Chondrocyte (in vitro differentiated cells): Measurements from ENCODE around the gene TMEM267. TPM values are rescaled to one million over a fixed set of nuclear protein-coding genes. Genes with fewer than 3 reads are reported as not detected.

Experiments
- DNase-seq: peaks from one replicate; pipeline ENCODE4 v3.0.0; 2021; ENCODE audit warnings: mixed read lengths, low spot score
- H3K27ac Mint-ChIP-seq: one replicate; pipeline ENCODE4 v1.8.0; 2021; ENCODE audit warnings: mild to moderate bottlenecking, moderate library complexity, mixed read lengths; ENCODE audit not compliant: unreplicated experiment
- H3K27me3 Mint-ChIP-seq: 2 replicates; pipeline ENCODE4 v1.8.0; 2021; ENCODE audit warnings: low read depth, mixed read lengths
- H3K36me3 Mint-ChIP-seq: 2 replicates; pipeline ENCODE4 v1.8.0; 2021; ENCODE audit warnings: low read depth, mixed read lengths
- H3K4me1 Mint-ChIP-seq: 2 replicates; pipeline ENCODE4 v1.8.0; 2021; ENCODE audit warnings: low read depth, mild to moderate bottlenecking, mixed read lengths
- H3K4me3 Mint-ChIP-seq: one replicate; pipeline ENCODE4 v1.8.0; 2021; ENCODE audit warnings: mild to moderate bottlenecking, moderate library complexity, mixed read lengths; ENCODE audit not compliant: unreplicated experiment
- H3K9me3 Mint-ChIP-seq: 2 replicates; pipeline ENCODE4 v1.8.0; 2021; ENCODE audit warnings: low read depth, mixed read lengths
- CTCF ChIP-seq: fragments of 200-600 bp; sonication (generic); IDR thresholded peaks from 2 replicates; pipeline ENCODE4 v1.5.0; 2021; ENCODE audit warnings: antibody characterized with exemption, mild to moderate bottlenecking, moderate library complexity
- long read RNA-seq: library from polyadenylated mRNA; stranded (forward); transcript quantifications from one replicate; pipeline ENCODE4 v2.0.0, GENCODE V29; 2021
- total RNA-seq: library from RNA; stranded (reverse); gene quantifications from 3 replicates; pipeline ENCODE4 v1.2.1, GENCODE V29; 2021

TMEM267 gene
- 26.6 to 36.6 TPM (median 32.3 TPM) in 3 replicates for total RNA-seq
- long read RNA-seq, transcript TMEM267-201 (3 exons, 2,338 nt), result major isoform, 47 of 76 reads
- long read RNA-seq, partial matches to known transcripts, result 10 of 76 reads
- long read RNA-seq, other reads (novel, unspliced or antisense), result 15 of 76 reads

GRCh38 chr5:43483298-43484105 lies at the start of gene TMEM267:
Gene TMEM267, minus strand, starts transcription at chr5:43483865. Its CDS starts 29,896 bp downstream, at chr5:43453969.
- peak; percentile 94 for DNase-seq
- Mint-ChIP-seq H3K4me1 (peaks cover 39% of the 10 kb centered on the region), H3K4me3 (peak within 1 kb of the TSS; percentile 99), H3K27me3 (no peaks in the 10 kb centered on the region), H3K9me3 (no peaks in the 10 kb centered on the region), H3K27ac (peak within 1 kb of the TSS; percentile 100), H3K36me3 (no peaks in the 10 kb centered on the region)
- no peak for TF ChIP-seq CTCF

DNA sequence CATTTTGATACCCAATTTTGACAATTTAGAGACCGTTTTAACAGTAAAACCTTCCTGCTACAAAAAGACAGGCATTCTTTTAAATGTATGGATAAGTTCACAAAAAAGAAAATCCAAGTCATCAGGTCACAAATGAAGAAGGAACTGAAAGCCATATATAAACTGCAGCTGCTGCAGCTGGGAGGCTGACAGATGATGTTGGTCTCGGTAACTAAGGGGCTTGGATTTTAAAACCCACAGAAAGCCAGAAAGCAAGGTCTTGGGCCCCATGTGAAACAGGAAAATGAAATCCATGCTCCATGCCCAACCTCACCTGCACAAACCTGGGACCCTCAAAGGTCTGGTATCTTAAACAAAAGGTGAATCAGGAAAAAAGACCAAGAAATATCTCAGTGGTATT lies 47.0 kb upstream of the TMEM267 start:
- Mint-ChIP-seq H3K36me3 (peaks cover 37% of the 10 kb centered on the region), H3K4me1 (no peaks in the 10 kb centered on the region), H3K27me3 (no peaks in the 10 kb centered on the region), H3K4me3 (no peak overlapping the region), H3K9me3 (no peaks in the 10 kb centered on the region), H3K27ac (no peak overlapping the region)
- no peak for TF ChIP-seq CTCF
- DNase-seq, result no peak

GRCh38 chr5:43523662-43524072 lies 40.0 kb upstream of the TMEM267 start:
- H3K9me3 Mint-ChIP-seq, result no peaks in the 10 kb centered on the region
- no peak overlapping the region for H3K27ac Mint-ChIP-seq
- H3K4me1 Mint-ChIP-seq, result no peaks in the 10 kb centered on the region
- TF ChIP-seq CTCF, result no peak
- H3K4me3 Mint-ChIP-seq, result no peak overlapping the region
- no peak for DNase-seq
- H3K27me3 Mint-ChIP-seq, result no peaks in the 10 kb centered on the region
- peaks cover 29% of the 10 kb centered on the region for H3K36me3 Mint-ChIP-seq

GRCh38 chr5:43520615-43521014 lies 37.0 kb upstream of the TMEM267 start:
- H3K36me3 Mint-ChIP-seq, result peaks cover 17% of the 10 kb centered on the region
- no peaks in the 10 kb centered on the region for H3K27me3 Mint-ChIP-seq
- no peak overlapping the region for H3K27ac Mint-ChIP-seq
- H3K9me3 Mint-ChIP-seq, result no peaks in the 10 kb centered on the region
- DNase-seq, result no peak
- TF ChIP-seq CTCF, result no peak
- H3K4me1 Mint-ChIP-seq, result peaks cover 9% of the 10 kb centered on the region
- H3K4me3 Mint-ChIP-seq, result no peak overlapping the region

DNA sequence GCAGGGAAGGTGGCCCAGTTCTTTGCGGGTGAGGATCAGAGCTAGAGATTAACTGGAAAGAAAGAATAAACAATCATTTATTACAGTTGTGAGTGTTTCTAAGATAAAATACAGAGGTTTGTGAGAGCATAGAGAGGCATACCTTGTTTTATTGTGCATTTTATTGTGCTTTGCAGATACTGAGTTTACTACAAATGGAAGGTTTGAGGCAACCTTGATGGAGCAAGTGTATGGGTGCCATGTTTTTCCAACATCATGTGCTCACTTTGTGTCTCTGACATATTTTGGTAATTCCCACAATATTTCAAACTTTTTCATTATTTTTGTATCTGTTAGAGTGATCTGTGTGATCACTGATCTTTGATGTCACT lies 32.0 kb upstream of the TMEM267 start:
- Mint-ChIP-seq H3K4me1 (peaks cover 33% of the 10 kb centered on the region), H3K36me3 (no peaks in the 10 kb centered on the region), H3K27me3 (no peaks in the 10 kb centered on the region), H3K9me3 (no peaks in the 10 kb centered on the region), H3K4me3 (peak overlapping the region; percentile 85), H3K27ac (peak overlapping the region; percentile 96)
- TF ChIP-seq CTCF, result no peak
- DNase-seq, result no peak
